ENCODE measurements around the gene MYO16. TPM values are rescaled to one million over a fixed set of nuclear protein-coding genes. Genes with fewer than 3 reads are reported as not detected.

The MYO16 gene
- total and polyA plus RNA-seq, 2 of the 4 experiments (the other 2 are of a cell fraction): under 0.01 to 0.03 TPM

- H3K79me1 ChIP-seq (ENCODE audit: low read depth in 1 of 2, low read length in 2 of 2): no peaks in the 10 kb centered on the region
- 90% methylated on average over 2 of the region's 6 CpGs; no CpG with 5 or more reads in 1 of the 2 experiments for WGBS, 2 experiments (ENCODE audit: extremely low coverage in 2 of 2, insufficient read length in 1 of 2)
- no peaks in the 10 kb centered on the region for H4K20me1 ChIP-seq (ENCODE audit: insufficient read depth, low read length)
- no TSS peak for BruUV-seq (replicated peaks)
- H2BK5ac ChIP-seq (ENCODE audit: low read depth, low read length, poor library complexity, severe bottlenecking): no peak overlapping the region
- no peak overlapping the region for H3K4me2 ChIP-seq (ENCODE audit: low read depth, low read length)
- H2BK20ac ChIP-seq (ENCODE audit: low read depth, low read length): no peak overlapping the region
- ATAC-seq (ENCODE audit: low read depth) (no peak), DNase-seq (no peak)
- H3K56ac ChIP-seq (ENCODE audit: extremely low read depth, insufficient read depth, low read length): no peak overlapping the region
- dilution Hi-C loops (cut with HindIII; ENCODE audit: low sequenced_read_pairs, unreplicated experiment): no loop called here
- no peaks in the 10 kb centered on the region for H3K36me3 ChIP-seq (ENCODE audit: control insufficient read depth, insufficient read depth, low read length)
- peaks cover 13% of the 10 kb centered on the region for H3K27me3 ChIP-seq (ENCODE audit: control insufficient read depth, insufficient read depth, low read length)
- no peak overlapping the region for H2AK5ac ChIP-seq (ENCODE audit: low read depth, low read length)
- ChIA-PET POLR2A (ENCODE audit: unreplicated experiment) (no interaction called here), CTCF (no interaction called here)
- no peaks in the 10 kb centered on the region for H3K4me1 ChIP-seq (ENCODE audit: control insufficient read depth, insufficient read depth, low read length)
- no peak overlapping the region for H3K14ac ChIP-seq (replicated peaks; ENCODE audit: low read depth, low read length)
- H4K8ac ChIP-seq (ENCODE audit: low read depth in 2 of 2, low read length in 2 of 2): no peak overlapping the region
- H3K4ac ChIP-seq (ENCODE audit: low read depth, low read length): no peak overlapping the region
- no peak overlapping the region for H3K9ac ChIP-seq (ENCODE audit: low read depth, low read length)
- no peak overlapping the region for H4K91ac ChIP-seq (ENCODE audit: insufficient read depth, low read depth, low read length)
- H3K18ac ChIP-seq (ENCODE audit: low read depth, low read length): no peak overlapping the region
- H2AK9ac ChIP-seq (replicated peaks; ENCODE audit: low read depth, low read length, poor library complexity): no peak overlapping the region
- no peak overlapping the region for H2AFZ ChIP-seq (replicated peaks; ENCODE audit: low read length, poor library complexity)
- H3K27ac ChIP-seq (ENCODE audit: insufficient read depth, low read length): no peak overlapping the region
- no peaks in the 10 kb centered on the region for H3K9me1 ChIP-seq (ENCODE audit: insufficient read depth, low read length)
- H3K4me3 ChIP-seq (ENCODE audit: insufficient read depth, low read depth, low read length): no peak overlapping the region
- no peaks in the 10 kb centered on the region for H3K9me3 ChIP-seq (ENCODE audit: control insufficient read depth, insufficient read depth, low read length)
- intact Hi-C loops (cut with micrococcal nuclease): no loop called here
- no peak overlapping the region for H3K23ac ChIP-seq (ENCODE audit: low read depth, low read length)
- H4K5ac ChIP-seq (ENCODE audit: low read depth, low read length): no peak overlapping the region
- TF ChIP-seq RAD21 (IDR thresholded peaks at IDR 0.05; ENCODE audit: low read length) (no peak), MAZ (IDR thresholded peaks at IDR 0.05; ENCODE audit: borderline replicate concordance, low read depth, low read length) (no peak), BHLHE40 (IDR thresholded peaks at IDR 0.05; ENCODE audit: low read depth, low read length) (no peak), CEBPB (IDR thresholded peaks at IDR 0.05; ENCODE audit: low read depth, low read length) (no peak), POLR2A (IDR thresholded peaks at IDR 0.05; ENCODE audit: low read depth, low read length) (no peak), ELK1 (IDR thresholded peaks at IDR 0.05; ENCODE audit: borderline replicate concordance, low read depth, low read length) (no peak), USF2 (IDR thresholded peaks at IDR 0.05; ENCODE audit: low read depth, low read length) (no peak)
- no peak overlapping the region for H2BK120ac ChIP-seq (ENCODE audit: low read depth, low read length)
- in situ Hi-C loops (cut with MboI; ENCODE audit: low sequenced_read_pairs): no loop called here
- no peak overlapping the region for H2BK15ac ChIP-seq (ENCODE audit: low read depth, low read length)
These were observed 500.9 kb downstream of the MYO16 start for GRCh38 chr13:109130093-109130835.
